GM12878 (cell line): ENCODE measurements around the gene GOLGA2. TPM values are rescaled to one million over a fixed set of nuclear protein-coding genes. Genes with fewer than 3 reads are reported as not detected.

Experiments used
- ATAC-seq: fragments of 200-7000 bp; cut with Tn5 transposase; 3 replicates; pipeline ENCODE4 v1.9.1; 2020; ENCODE audit warnings: mild to moderate bottlenecking, moderate library complexity
- BruUV-seq: library from RNA; stranded (reverse); fragments of 400-500 nt; replicated peaks from 2 replicates; lab custom pipeline; 2021; lab: Mats Ljungman, UMichigan
- CTCF ChIA-PET: fragments of 300-600 bp; sonication (Branson Sonifier 250); formaldehyde crosslinking; extraction: SDS; loops from one replicate; lab custom pipeline; 2021; ENCODE audit warnings: inconsistent platforms; lab: Yijun Ruan, JAX
- POLR2A ChIA-PET: fragments of 350-600 bp; formaldehyde crosslinking; extraction: SDS; loops from one replicate; lab custom pipeline; 2021; ENCODE audit warnings: inconsistent platforms; lab: Charles Lee
- RAD21 ChIA-PET: fragments of 300-600 bp; sonication (Branson Sonifier 250); formaldehyde crosslinking; loops from one replicate; lab custom pipeline; 2023; ENCODE audit warnings: antibody characterized with exemption; ENCODE audit not compliant: unreplicated experiment; lab: Charles Lee
- SMC1A ChIA-PET: fragments of 300-600 bp; sonication (Branson Sonifier 250); formaldehyde crosslinking; loops from one replicate; lab custom pipeline; 2023; ENCODE audit not compliant: unreplicated experiment, uncharacterized antibody; lab: Charles Lee
- DNase-seq: peaks from one replicate; pipeline ENCODE4 v3.0.0-alpha.2; 2011; ENCODE audit warnings: low read depth, low spot score
- FAIRE-seq: peaks from 3 replicates; lab custom pipeline; 2011; peaks lifted over from hg19 to GRCh38; lab: Jason Lieb, UNC
- H2AFZ ChIP-seq: 2 replicates; pipeline ENCODE4 v1.6.0; 2011; ENCODE audit warnings: low read depth, low read length, control low read depth; ENCODE audit not compliant: control insufficient read depth
- H3K27ac ChIP-seq: 2 replicates; pipeline ENCODE4 v1.5.1; 2011; ENCODE audit warnings: control low read depth; ENCODE audit not compliant: control insufficient read depth, insufficient read depth
- H3K27me3 ChIP-seq, 2 experiments: replicated peaks in 1 of 2; 2 replicates each; pipeline versions ENCODE4 v1.6.0 to v1.6.1; 2011; ENCODE audit warnings: low read length in 1 of 2; ENCODE audit not compliant: control insufficient read depth in 2 of 2, insufficient read depth in 2 of 2
- H3K36me3 ChIP-seq, 2 experiments: 2 replicates each; pipeline ENCODE4 v1.5.1; 2011; ENCODE audit warnings: low read length in 1 of 2; ENCODE audit not compliant: control insufficient read depth in 2 of 2, insufficient read depth in 2 of 2
- H3K4me1 ChIP-seq: 2 replicates; pipeline ENCODE4 v1.6.1; 2011; ENCODE audit warnings: mild to moderate bottlenecking, low read length, moderate library complexity, mixed read lengths; ENCODE audit not compliant: control insufficient read depth, insufficient read depth
- H3K4me2 ChIP-seq: 2 replicates; pipeline ENCODE4 v1.6.0; 2011; ENCODE audit warnings: control low read depth; ENCODE audit not compliant: control insufficient read depth, insufficient read depth
- H3K4me3 ChIP-seq: fragments of 200-600 bp; sonication (generic); 2 replicates; pipeline ENCODE4 v1.5.1; 2016
- H3K79me2 ChIP-seq: 2 replicates; pipeline ENCODE4 v1.6.0; 2011; ENCODE audit warnings: low read length; ENCODE audit not compliant: control insufficient read depth, insufficient read depth
- H3K9ac ChIP-seq: 2 replicates; pipeline ENCODE4 v1.8.0; 2011; ENCODE audit warnings: low read length, control low read depth, mixed read lengths; ENCODE audit not compliant: control insufficient read depth, insufficient read depth
- H3K9me3 ChIP-seq: replicated peaks from 3 replicates; pipeline ENCODE4 v1.5.1; 2011; ENCODE audit warnings: mild to moderate bottlenecking, low read length; ENCODE audit not compliant: control insufficient read depth, insufficient read depth
- H4K20me1 ChIP-seq: 2 replicates; pipeline ENCODE4 v1.6.0; 2011; ENCODE audit not compliant: control insufficient read depth, insufficient read depth
- ASH2L ChIP-seq: fragments of 300-600, 200-600 bp; sonication (generic); IDR thresholded peaks from 2 replicates; pipeline ENCODE4 v1.6.1; 2017; ENCODE audit warnings: low read depth, mild to moderate bottlenecking, borderline replicate concordance
- CBX5 ChIP-seq: sonication (generic); IDR thresholded peaks from 2 replicates; pipeline ENCODE4 v1.6.1; 2016; ENCODE audit warnings: low read depth, moderate library complexity, mild to moderate bottlenecking, inconsistent platforms
- CHD1 ChIP-seq: IDR thresholded peaks from 2 replicates; pipeline ENCODE4 v1.6.1; 2012; ENCODE audit warnings: low read depth, low read length, improper control_type of control experiment
- EZH2 ChIP-seq: IDR thresholded peaks from 2 replicates; pipeline ENCODE4 v1.6.1; 2012; ENCODE audit warnings: low read depth, mild to moderate bottlenecking, control low read depth, inconsistent platforms, low read length, borderline replicate concordance; ENCODE audit not compliant: control insufficient read depth
- NFXL1 ChIP-seq: fragments of 450-650 bp; IDR thresholded peaks from 2 replicates; pipeline ENCODE4 v1.6.1; 2017; ENCODE audit warnings: antibody characterized with exemption, mild to moderate bottlenecking, borderline replicate concordance
- RBBP5 ChIP-seq: fragments of 200-600 bp; sonication (generic); conservative IDR thresholded peaks from 2 replicates; pipeline ENCODE4 v1.6.1; 2016
- RELA ChIP-seq: fragments of 450-650 bp; IDR thresholded peaks from 2 replicates; pipeline ENCODE4 v1.8.0; 2014; ENCODE audit warnings: borderline replicate concordance; ENCODE audit not compliant: partially characterized antibody
- SIN3A ChIP-seq: IDR thresholded peaks from 2 replicates; pipeline ENCODE4 v1.6.1; 2012; ENCODE audit warnings: low read depth, low read length, improper control_type of control experiment
- STAT3 ChIP-seq: IDR thresholded peaks from 2 replicates; pipeline ENCODE4 v1.6.1; 2011; ENCODE audit warnings: low read depth, low read length, improper control_type of control experiment
- TAF1 ChIP-seq: IDR thresholded peaks from 2 replicates; pipeline ENCODE4 v1.6.1; 2011; ENCODE audit warnings: mild to moderate bottlenecking, low read depth, low read length, borderline replicate concordance
- TBL1XR1 ChIP-seq: IDR thresholded peaks from 2 replicates; pipeline ENCODE4 v1.6.1; 2012; ENCODE audit warnings: low read depth, low read length, improper control_type of control experiment
- WRNIP1 ChIP-seq: IDR thresholded peaks from 2 replicates; pipeline ENCODE4 v1.6.1; 2011; ENCODE audit warnings: low read depth, low read length, improper control_type of control experiment, borderline replicate concordance
- ZNF24 ChIP-seq: fragments of 450-650 bp; IDR thresholded peaks from 2 replicates; pipeline ENCODE4 v1.6.1; 2017; ENCODE audit warnings: antibody characterized with exemption, mild to moderate bottlenecking
- ZNF274 ChIP-seq: IDR thresholded peaks from one replicate; pipeline ENCODE4 v1.8.0; 2011; ENCODE audit not compliant: insufficient read length, insufficient read depth
- WGBS: methylation state at CpG from one replicate; pipeline ENCODE4 v1.1.6; 2016; ENCODE audit warnings: low lambda C conversion rate; ENCODE audit not compliant: insufficient replicate concordance, insufficient coverage; ENCODE audit errors: missing lambda C conversion rate; 5-methylcytosine and 5-hydroxymethylcytosine counted together
- in situ Hi-C: fragments of 300-500 bp; cut with MboI; formaldehyde crosslinking; loops from 9 replicates; pipeline ENCODE4 v1.14.3; 2018; ENCODE audit warnings: mixed read lengths
- intact Hi-C: fragments of 100-400 bp; cut with micrococcal nuclease; formaldehyde crosslinking; loops from one replicate; pipeline ENCODE4 v1.14.2; 2022; ENCODE audit not compliant: unreplicated experiment
- polyA plus RNA-seq, 11 experiments: library from polyadenylated mRNA; depleted of rRNA in 4 of 11; unstranded in 6 of 11; stranded (reverse) in 5 of 11; fragments of >200 nt; fragmentation: Nextera tagmentation in 4 of 11; fragmentation: Illumina TruSeq in 1 of 11; extraction: Ambion mirVana in 4 of 11; extraction: Trizol in 1 of 11; gene quantifications; 1 replicate in 1 of 11; 2 replicates in 10 of 11; pipeline versions ENCODE4 v1.2.1 to v1.2.3, GENCODE V29; 2011 to 2016; ENCODE audit warnings: inconsistent platforms in 2 of 11, missing spikeins in 2 of 11, low read depth in 1 of 11
- total RNA-seq, 4 experiments: library from RNA; depleted of rRNA in 3 of 4; stranded (reverse); fragments of >200 nt in 3 of 4; fragmentation: Illumina TruSeq in 1 of 4; extraction: Trizol in 1 of 4; gene quantifications; 2 replicates each; pipeline versions ENCODE4 v1.2.1 to v1.2.3, GENCODE V29; 2013 to 2021
- TF ChIP-seq, protein P1 (sequence below): fragments of 450-650 bp; formaldehyde crosslinking; IDR thresholded peaks from 2 replicates; pipeline ENCODE4 v1.5.0; 2022; ENCODE audit warnings: mild to moderate bottlenecking, missing genetic modification characterization
- TF ChIP-seq, protein P2 (sequence below), 3 experiments: IDR thresholded peaks in 2 of 3; conservative IDR thresholded peaks in 1 of 3; 2 replicates each; pipeline ENCODE4 v1.5.1; 2011; ENCODE audit warnings: low read depth in 3 of 3, low read length in 3 of 3, mild to moderate bottlenecking in 3 of 3, control low read depth in 2 of 3, moderate library complexity in 2 of 3, inconsistent platforms in 1 of 3, mixed read lengths in 1 of 3; ENCODE audit not compliant: control insufficient read depth in 2 of 3, insufficient read depth in 1 of 3; ENCODE audit errors: extremely low read depth in 1 of 3
- TF ChIP-seq, protein P3 (sequence below): IDR thresholded peaks from 2 replicates; pipeline ENCODE4 v1.6.1; 2011; ENCODE audit warnings: low read depth, low read length, improper control_type of control experiment, borderline replicate concordance

GOLGA2 gene
- total and polyA plus RNA-seq, 10 of the 15 experiments (the other 5 are each of a cell fraction or from before 2014, with no cell fraction given) = 5.9 to 32.6 (median 19.7) TPM

DNA sequence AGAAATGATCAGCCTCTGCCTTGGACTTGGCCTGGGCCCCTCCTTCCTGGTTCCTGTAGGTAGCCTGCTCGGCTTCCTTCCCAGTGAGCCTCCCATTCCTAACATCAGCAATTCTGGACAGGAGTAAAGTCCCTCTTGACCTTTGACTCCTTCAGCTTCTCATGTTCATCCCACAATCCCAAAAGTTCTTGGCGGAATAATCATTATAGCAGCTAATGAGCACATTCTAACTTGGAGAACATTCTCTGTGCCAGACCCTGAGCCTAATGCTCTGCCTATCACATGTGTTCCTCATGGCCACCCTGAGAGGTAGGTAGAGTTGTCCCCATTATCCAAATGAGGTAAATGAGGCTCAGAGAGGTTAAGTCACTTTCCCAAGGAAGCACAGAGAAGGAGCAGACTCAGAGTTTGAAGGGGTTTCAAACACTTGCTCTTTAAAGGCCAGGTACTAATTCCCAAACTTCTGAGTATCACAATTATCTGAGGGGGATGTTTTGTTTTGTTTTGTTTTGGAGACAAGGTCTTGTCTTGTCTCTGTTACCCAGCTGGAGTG, 21.5 kb upstream of the GOLGA2 start:
- H2AFZ ChIP-seq = no peak overlapping the region
- no peak for FAIRE-seq
- H3K4me1 ChIP-seq = no peaks in the 10 kb centered on the region
- 75% methylated on average over 2 of the region's 2 CpGs for WGBS
- no peaks in the 10 kb centered on the region for H3K9me3 ChIP-seq
- H3K9ac ChIP-seq = no peak overlapping the region
- H3K27ac ChIP-seq = no peak overlapping the region
- H4K20me1 ChIP-seq = no peaks in the 10 kb centered on the region
- no peak for ATAC-seq
- in situ Hi-C loops = no loop called here
- TF ChIP-seq EZH2 = no peak
- no peak for TF ChIP-seq STAT3
- no peak for TF ChIP-seq NFXL1
- TF ChIP-seq TBL1XR1 = no peak
- TF ChIP-seq ZNF24 = no peak
- TF ChIP-seq ASH2L = no peak
- no peak for TF ChIP-seq SIN3A
- TF ChIP-seq, protein P1, sequence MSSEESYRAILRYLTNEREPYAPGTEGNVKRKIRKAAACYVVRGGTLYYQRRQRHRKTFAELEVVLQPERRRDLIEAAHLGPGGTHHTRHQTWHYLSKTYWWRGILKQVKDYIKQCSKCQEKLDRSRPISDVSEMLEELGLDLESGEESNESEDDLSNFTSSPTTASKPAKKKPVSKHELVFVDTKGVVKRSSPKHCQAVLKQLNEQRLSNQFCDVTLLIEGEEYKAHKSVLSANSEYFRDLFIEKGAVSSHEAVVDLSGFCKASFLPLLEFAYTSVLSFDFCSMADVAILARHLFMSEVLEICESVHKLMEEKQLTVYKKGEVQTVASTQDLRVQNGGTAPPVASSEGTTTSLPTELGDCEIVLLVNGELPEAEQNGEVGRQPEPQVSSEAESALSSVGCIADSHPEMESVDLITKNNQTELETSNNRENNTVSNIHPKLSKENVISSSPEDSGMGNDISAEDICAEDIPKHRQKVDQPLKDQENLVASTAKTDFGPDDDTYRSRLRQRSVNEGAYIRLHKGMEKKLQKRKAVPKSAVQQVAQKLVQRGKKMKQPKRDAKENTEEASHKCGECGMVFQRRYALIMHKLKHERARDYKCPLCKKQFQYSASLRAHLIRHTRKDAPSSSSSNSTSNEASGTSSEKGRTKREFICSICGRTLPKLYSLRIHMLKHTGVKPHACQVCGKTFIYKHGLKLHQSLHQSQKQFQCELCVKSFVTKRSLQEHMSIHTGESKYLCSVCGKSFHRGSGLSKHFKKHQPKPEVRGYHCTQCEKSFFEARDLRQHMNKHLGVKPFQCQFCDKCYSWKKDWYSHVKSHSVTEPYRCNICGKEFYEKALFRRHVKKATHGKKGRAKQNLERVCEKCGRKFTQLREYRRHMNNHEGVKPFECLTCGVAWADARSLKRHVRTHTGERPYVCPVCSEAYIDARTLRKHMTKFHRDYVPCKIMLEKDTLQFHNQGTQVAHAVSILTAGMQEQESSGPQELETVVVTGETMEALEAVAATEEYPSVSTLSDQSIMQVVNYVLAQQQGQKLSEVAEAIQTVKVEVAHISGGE (CRISPR knock-in tag) = no peak
- TF ChIP-seq, protein P2, sequence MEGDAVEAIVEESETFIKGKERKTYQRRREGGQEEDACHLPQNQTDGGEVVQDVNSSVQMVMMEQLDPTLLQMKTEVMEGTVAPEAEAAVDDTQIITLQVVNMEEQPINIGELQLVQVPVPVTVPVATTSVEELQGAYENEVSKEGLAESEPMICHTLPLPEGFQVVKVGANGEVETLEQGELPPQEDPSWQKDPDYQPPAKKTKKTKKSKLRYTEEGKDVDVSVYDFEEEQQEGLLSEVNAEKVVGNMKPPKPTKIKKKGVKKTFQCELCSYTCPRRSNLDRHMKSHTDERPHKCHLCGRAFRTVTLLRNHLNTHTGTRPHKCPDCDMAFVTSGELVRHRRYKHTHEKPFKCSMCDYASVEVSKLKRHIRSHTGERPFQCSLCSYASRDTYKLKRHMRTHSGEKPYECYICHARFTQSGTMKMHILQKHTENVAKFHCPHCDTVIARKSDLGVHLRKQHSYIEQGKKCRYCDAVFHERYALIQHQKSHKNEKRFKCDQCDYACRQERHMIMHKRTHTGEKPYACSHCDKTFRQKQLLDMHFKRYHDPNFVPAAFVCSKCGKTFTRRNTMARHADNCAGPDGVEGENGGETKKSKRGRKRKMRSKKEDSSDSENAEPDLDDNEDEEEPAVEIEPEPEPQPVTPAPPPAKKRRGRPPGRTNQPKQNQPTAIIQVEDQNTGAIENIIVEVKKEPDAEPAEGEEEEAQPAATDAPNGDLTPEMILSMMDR (IDR thresholded peaks at IDR 0.05 in 2 of 3, conservative IDR thresholded peaks at IDR 0.05 in 1 of 3; ENCODE audit: control insufficient read depth in 2 of 3, extremely low read depth in 1 of 3, insufficient read depth in 1 of 3, low read depth in 3 of 3, low read length in 3 of 3) = no peak
- no peak for TF ChIP-seq RELA
- TF ChIP-seq WRNIP1 = no peak
- TF ChIP-seq ZNF274 = no peak
- TF ChIP-seq CHD1 = no peak
- TF ChIP-seq RBBP5 = no peak
- TF ChIP-seq CBX5 = no peak
- no peak for TF ChIP-seq TAF1
- TF ChIP-seq, protein P3, sequence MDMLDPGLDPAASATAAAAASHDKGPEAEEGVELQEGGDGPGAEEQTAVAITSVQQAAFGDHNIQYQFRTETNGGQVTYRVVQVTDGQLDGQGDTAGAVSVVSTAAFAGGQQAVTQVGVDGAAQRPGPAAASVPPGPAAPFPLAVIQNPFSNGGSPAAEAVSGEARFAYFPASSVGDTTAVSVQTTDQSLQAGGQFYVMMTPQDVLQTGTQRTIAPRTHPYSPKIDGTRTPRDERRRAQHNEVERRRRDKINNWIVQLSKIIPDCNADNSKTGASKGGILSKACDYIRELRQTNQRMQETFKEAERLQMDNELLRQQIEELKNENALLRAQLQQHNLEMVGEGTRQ = no peak
- H3K79me2 ChIP-seq = no peaks in the 10 kb centered on the region
- no TSS peak for BruUV-seq
- H3K36me3 ChIP-seq = no peaks in the 10 kb centered on the region
- RAD21 ChIA-PET = interaction anchor here (0.8 kb wide), 1 partner anchor 44 kb away, joined by 3 read pairs; no protein-coding TSS in a partner anchor
- POLR2A ChIA-PET = no interaction called here
- SMC1A ChIA-PET = interaction anchor here (1.2 kb wide), 1 partner anchor 123 kb away, joined by 3 read pairs; no protein-coding TSS in a partner anchor
- DNase-seq = no peak
- no peak overlapping the region for H3K4me3 ChIP-seq
- H3K4me2 ChIP-seq = no peak overlapping the region
- H3K27me3 ChIP-seq = no peaks in the 10 kb centered on the region
- intact Hi-C loops = no loop called here
- CTCF ChIA-PET = interaction anchor here (0.6 to 4.2 kb wide), 6 partner anchors 16 to 793 kb away, joined by 3 to 34 read pairs (median 3); no protein-coding TSS in a partner anchor
